Adrenal gland (tissue), 5 donors: ENCODE data around the gene CAMK1.

Experiments used
- CTCF ChIP-seq, 6 experiments: fragments of 450-650 bp in 4 of 6; fragments of 200-600 bp in 2 of 6; sonication (generic) in 1 of 6; IDR thresholded peaks; 1 replicate in 5 of 6; 2 replicates in 1 of 6; pipeline versions ENCODE4 v1.5.1 to v1.8.0; 2016 to 2021; ENCODE audit warnings: antibody characterized with exemption in 6 of 6, mild to moderate bottlenecking in 2 of 6, moderate library complexity in 1 of 6
- POLR2A ChIP-seq, 2 donors: fragments of 450-650 bp; IDR thresholded peaks; one replicate each; pipeline ENCODE4 v1.6.1; 2017; ENCODE audit warnings: antibody characterized with exemption in 2 of 2, mild to moderate bottlenecking in 2 of 2, moderate library complexity in 1 of 2
- donor health status: DM: no; HTN: no; CAD: no.

GRCh38 chr3:9767418-9767817 lies 2.3 kb downstream of the CAMK1 start:
- no peak for TF ChIP-seq CTCF (IDR thresholded peaks at IDR 0.05)
- no peak for TF ChIP-seq POLR2A (IDR thresholded peaks at IDR 0.05)
